Left lung (tissue), 10 donors: Measurements from ENCODE around the gene CBX8. TPM values are rescaled to one million over a fixed set of nuclear protein-coding genes. Genes with fewer than 3 reads are reported as not detected.
"Not testable (repeated sequence)": the region's sequence is repeated elsewhere in the genome, so short reads cannot be mapped to it uniquely, and the experiment has no call there.

Source experiments
- ATAC-seq: fragments of 200-7000 bp; cut with Tn5 transposase; one replicate; pipeline ENCODE4 v1.9.1; 2020; ENCODE audit warnings: moderate library complexity
- DNase-seq, 4 donors: peaks; one replicate each; pipeline ENCODE4 v3.0.0-alpha.2; 2013 to 2020
- H3K27ac ChIP-seq, 2 donors: fragments of 200-600 bp; sonication (generic) in 1 of 2; one replicate each; pipeline versions ENCODE4 v1.5.0 to v1.8.0; 2020 to 2021
- H3K27me3 ChIP-seq, 2 donors: fragments of 200-600 bp; sonication (generic) in 1 of 2; one replicate each; pipeline versions ENCODE4 v1.5.0 to v1.8.0; 2020 to 2021
- H3K36me3 ChIP-seq, 2 donors: fragments of 200-600 bp; sonication (generic) in 1 of 2; one replicate each; pipeline versions ENCODE4 v1.5.0 to v1.8.0; 2020 to 2021
- H3K4me1 ChIP-seq, 2 donors: fragments of 200-600 bp; one replicate each; pipeline ENCODE4 v1.8.0; 2021
- H3K4me3 ChIP-seq, 2 donors: fragments of 200-600 bp; sonication (generic) in 1 of 2; one replicate each; pipeline versions ENCODE4 v1.5.0 to v1.8.0; 2020 to 2021; ENCODE audit warnings: mild to moderate bottlenecking in 1 of 2
- H3K9me3 ChIP-seq, 2 donors: fragments of 200-600 bp; sonication (generic) in 1 of 2; one replicate each; pipeline versions ENCODE4 v1.5.0 to v1.8.0; 2020 to 2021
- CTCF ChIP-seq, 2 donors: fragments of 200-600 bp; sonication (generic) in 1 of 2; IDR thresholded peaks; one replicate each; pipeline versions ENCODE4 v1.5.0 to v1.8.0; 2021; ENCODE audit warnings: antibody characterized with exemption in 2 of 2
- intact Hi-C, 2 donors: fragments of 100-400 bp; cut with DNase I; formaldehyde crosslinking; loops; one replicate each; pipeline versions ENCODE4 v1.11.2 to v1.14.2; 2022
- polyA plus RNA-seq, 6 donors: library from polyadenylated mRNA; unstranded; fragments of 120-200 nt; gene quantifications; one replicate each; pipeline ENCODE4 v1.2.1, GENCODE V29; 2013; ENCODE audit not compliant: insufficient read length in 6 of 6
- total RNA-seq, 2 donors: library from RNA; stranded (reverse); fragmentation: NEBNext Ultra II Directional; extraction: Animal tissue kit (Norgen Biotek cat#: 25700); gene quantifications; one replicate each; pipeline ENCODE4 v1.2.1, GENCODE V29; 2021
- donor health status: DM: no; HTN: yes; CAD: no.
- donor health status: DM: no; HTN: no; CAD: no.

Gene CBX8
- total and polyA plus RNA-seq, 8 donors, result 7.3 to 11.4 (median 8.9) TPM

- H3K4me1 ChIP-seq, result peaks cover 12 to 29% of the 10 kb centered on the region in 2 donors
- peak overlapping the region; percentile 47 to 49 for H3K4me3 ChIP-seq
- TF ChIP-seq CTCF (IDR thresholded peaks at IDR 0.05), result no peak
- H3K36me3 ChIP-seq, result no peaks in the 10 kb centered on the region
- intact Hi-C loops, result no loop called here
- peak overlapping the region; percentile 33 to 63 for H3K27ac ChIP-seq
- no peaks in the 10 kb centered on the region for H3K9me3 ChIP-seq
- peak in 3 of 4 donors; percentile 61 to 87 (median 82) for DNase-seq
- ATAC-seq, result peak; percentile 45
- peaks cover 35 to 95% of the 10 kb centered on the region in 2 donors for H3K27me3 ChIP-seq
Observed at GRCh38 chr17:79777120-79777893, 19.6 kb downstream of the CBX8 start.

- peak in 1 of 4 donors; percentile 0 for DNase-seq
- Histone ChIP-seq H3K4me1 (peaks cover 12 to 25% of the 10 kb centered on the region in 2 donors), H3K4me3 (no peak overlapping the region), H3K36me3 (no peaks in the 10 kb centered on the region), H3K27me3 (peaks cover 35 to 90% of the 10 kb centered on the region in 2 donors), H3K9me3 (no peaks in the 10 kb centered on the region), H3K27ac (peak overlapping the region; percentile 33 to 63)
- intact Hi-C loops, result no loop called here
- no peak for ATAC-seq
- no peak for TF ChIP-seq CTCF (IDR thresholded peaks at IDR 0.05)
Observed at GRCh38 chr17:79776376-79777119, 20.3 kb downstream of the CBX8 start.

- no peaks in the 10 kb centered on the region for H3K9me3 ChIP-seq
- ATAC-seq, result no peak
- TF ChIP-seq CTCF (IDR thresholded peaks at IDR 0.05), result no peak
- H3K4me3 ChIP-seq, result no peak overlapping the region
- no peaks in the 10 kb centered on the region for H3K36me3 ChIP-seq
- H3K27me3 ChIP-seq, result peaks cover 35 to 81% of the 10 kb centered on the region in 2 donors
- intact Hi-C loops, result no loop called here
- no peak overlapping the region for H3K27ac ChIP-seq
- peaks cover 12 to 24% of the 10 kb centered on the region in 2 donors for H3K4me1 ChIP-seq
- no peak for DNase-seq
Observed at GRCh38 chr17:79775632-79776031, 21.2 kb downstream of the CBX8 start.

- Histone ChIP-seq H3K27ac (no peak overlapping the region), H3K27me3 (peaks cover 35 to 79% of the 10 kb centered on the region in 2 donors), H3K4me3 (no peak overlapping the region), H3K4me1 (peaks cover 12 to 24% of the 10 kb centered on the region in 2 donors), H3K9me3 (no peaks in the 10 kb centered on the region), H3K36me3 (no peaks in the 10 kb centered on the region)
- DNase-seq, result no peak
- TF ChIP-seq CTCF (IDR thresholded peaks at IDR 0.05), result no peak
- ATAC-seq, result no peak
- intact Hi-C loops, result no loop called here
Observed at GRCh38 chr17:79774561-79774975, 22.3 kb downstream of the CBX8 start.

- H3K27ac ChIP-seq, H3K4me1 ChIP-seq, intact Hi-C loops, H3K4me3 ChIP-seq, H3K9me3 ChIP-seq, DNase-seq, ATAC-seq, H3K36me3 ChIP-seq: not testable (repeated sequence)
- peaks cover 29 to 69% of the 10 kb centered on the region in 2 donors for H3K27me3 ChIP-seq
Observed at GRCh38 chr17:79772726-79773125, 24.2 kb downstream of the CBX8 start.
